ENCODE data around the gene USP11. TPM values are rescaled to one million over a fixed set of nuclear protein-coding genes. Genes with fewer than 3 reads are reported as not detected.

USP11 gene
- total RNA-seq, 2 donors from 2014 or later: 50.8 to 68.6 TPM

- ATAC-seq (ENCODE audit: insufficient number of reproducible peaks, low FRiP score, low read depth) (no peak), DNase-seq (ENCODE audit: low spot score) (no peak)
- Histone ChIP-seq H3K36me3 (peaks cover 12% of the 10 kb centered on the region), H3K27me3 (replicated peaks; ENCODE audit: insufficient read depth) (no peaks in the 10 kb centered on the region), H3K4me3 (no peak overlapping the region), H3K4me1 (ENCODE audit: control insufficient read depth in 1 of 2, low read depth in 2 of 2) (peaks cover 2 to 4% of the 10 kb centered on the region in 2 donors), H3K27ac (no peak overlapping the region), H3K9me3 (no peaks in the 10 kb centered on the region)
- no peak for TF ChIP-seq CTCF (IDR thresholded peaks at IDR 0.05)
These were observed 42.9 kb upstream of the USP11 start for GRCh38 chrX:47189906-47190305.

GRCh38 chrX:47190445-47191269, 42.2 kb upstream of the USP11 start:
- DNase-seq (ENCODE audit: low spot score) (peak; percentile 63), ATAC-seq (ENCODE audit: insufficient number of reproducible peaks, low FRiP score, low read depth) (no peak)
- no peaks in the 10 kb centered on the region for H3K27me3 ChIP-seq (replicated peaks; ENCODE audit: insufficient read depth)
- H3K36me3 ChIP-seq: peaks cover 5% of the 10 kb centered on the region
- H3K9me3 ChIP-seq: no peaks in the 10 kb centered on the region
- no peak for TF ChIP-seq CTCF (IDR thresholded peaks at IDR 0.05)
- H3K27ac ChIP-seq: no peak overlapping the region
- peaks cover 9% of the 10 kb centered on the region in 2 donors for H3K4me1 ChIP-seq (ENCODE audit: control insufficient read depth in 1 of 2, low read depth in 2 of 2)
- peak overlapping the region; percentile 76 for H3K4me3 ChIP-seq

GRCh38 chrX:47191331-47191730, 41.5 kb upstream of the USP11 start:
- Histone ChIP-seq H3K36me3 (no peaks in the 10 kb centered on the region), H3K9me3 (no peaks in the 10 kb centered on the region), H3K4me1 (ENCODE audit: control insufficient read depth in 1 of 2, low read depth in 2 of 2) (peaks cover 15 to 16% of the 10 kb centered on the region in 2 donors), H3K4me3 (peak overlapping the region; percentile 76), H3K27me3 (replicated peaks; ENCODE audit: insufficient read depth) (no peaks in the 10 kb centered on the region), H3K27ac (no peak overlapping the region)
- DNase-seq (ENCODE audit: low spot score): no peak
- ATAC-seq (ENCODE audit: insufficient number of reproducible peaks, low FRiP score, low read depth): no peak
- no peak for TF ChIP-seq CTCF (IDR thresholded peaks at IDR 0.05)

- no peak for DNase-seq (ENCODE audit: low spot score)
These were observed 40.9 kb upstream of the USP11 start for GRCh38 chrX:47191806-47192401.

More at GRCh38 chrX:47191806-47192401, 40.9 kb upstream of the USP11 start:
- Histone ChIP-seq H3K36me3 (no peaks in the 10 kb centered on the region), H3K4me1 (ENCODE audit: control insufficient read depth in 1 of 2, low read depth in 2 of 2) (peaks cover 16 to 22% of the 10 kb centered on the region in 2 donors), H3K4me3 (peak overlapping the region; percentile 76), H3K27ac (no peak overlapping the region), H3K9me3 (no peaks in the 10 kb centered on the region), H3K27me3 (replicated peaks; ENCODE audit: insufficient read depth) (no peaks in the 10 kb centered on the region)
- ATAC-seq (ENCODE audit: insufficient number of reproducible peaks, low FRiP score, low read depth): no peak
- no peak for TF ChIP-seq CTCF (IDR thresholded peaks at IDR 0.05)

All from thoracic aorta (tissue), 2 donors.